ENCODE data around the gene CNIH4.
A peak's percentile ranks its signal among the peaks of the same experiment; 100 is the strongest.
"Not testable (repeated sequence)": the region's sequence is repeated elsewhere in the genome, so short reads cannot be mapped to it uniquely, and the experiment has no call there.

CNIH4 gene

GRCh38 chr1:224349716-224350115 is 7.0 kb upstream of the CNIH4 start:
- DNase-seq (ENCODE audit: low read depth), result not testable (repeated sequence)

GRCh38 chr1:224352436-224353085 is 4.1 kb upstream of the CNIH4 start:
- DNase-seq (ENCODE audit: low read depth), result not testable (repeated sequence)

DNA sequence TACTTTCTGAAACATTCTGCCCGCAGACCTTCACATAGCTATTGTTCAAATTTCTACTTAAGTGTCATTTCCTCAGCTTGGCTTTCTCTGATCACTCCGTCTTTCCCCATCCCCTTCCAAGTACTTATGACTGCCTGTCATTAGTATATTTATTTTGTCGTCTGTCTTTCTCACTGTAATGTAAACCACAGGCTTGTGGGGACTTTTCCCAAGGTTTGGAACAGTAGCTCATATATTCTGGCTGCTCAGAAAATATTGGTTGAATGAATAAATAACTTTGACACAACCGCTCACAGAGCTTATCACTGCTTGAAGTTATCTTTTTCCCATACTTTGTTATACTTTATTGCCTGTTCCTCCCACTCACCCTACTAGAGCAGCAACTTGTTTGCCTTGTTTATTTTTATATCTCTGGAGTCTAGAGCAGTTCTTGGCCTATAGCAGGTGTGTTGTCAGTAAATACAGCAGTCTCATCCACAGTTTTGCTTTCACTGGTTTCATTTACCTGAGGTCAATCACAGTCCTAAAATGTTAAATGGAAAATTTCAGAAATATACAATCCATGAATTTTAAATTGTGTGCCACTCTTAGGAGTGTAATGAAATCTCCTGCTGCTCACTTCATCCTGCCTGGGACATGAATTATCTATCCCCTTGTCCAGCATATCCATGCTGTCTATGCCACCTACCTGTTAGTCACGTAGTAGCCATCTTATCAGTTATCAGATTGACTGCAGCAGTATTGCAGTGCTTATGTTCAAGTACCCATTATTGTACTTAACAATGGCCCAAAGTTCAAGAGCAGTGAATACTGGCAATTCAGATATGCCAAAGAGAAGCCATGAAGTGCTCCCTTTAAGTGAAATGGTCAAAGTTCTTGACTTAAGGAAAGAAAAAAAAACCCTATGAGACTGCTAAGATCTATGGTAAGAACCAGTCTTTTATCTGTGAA is 2.4 kb upstream of the CNIH4 start:
- no peak for DNase-seq (ENCODE audit: low read depth)

- no peak for DNase-seq (ENCODE audit: low read depth)
These were observed 996 bp downstream of the CNIH4 start for GRCh38 chr1:224357626-224358124.

GRCh38 chr1:224358237-224358636 is 1.6 kb downstream of the CNIH4 start:
- no peak for DNase-seq (ENCODE audit: low read depth)

GRCh38 chr1:224359207-224359606 is 2.5 kb downstream of the CNIH4 start:
- no peak for DNase-seq (ENCODE audit: low read depth)

GRCh38 chr1:224368409-224368808 is 11.7 kb downstream of the CNIH4 start:
- DNase-seq (ENCODE audit: low read depth), result no peak

GRCh38 chr1:224373008-224373590 is 16.4 kb downstream of the CNIH4 start:
- DNase-seq (ENCODE audit: low read depth), result no peak

DNA sequence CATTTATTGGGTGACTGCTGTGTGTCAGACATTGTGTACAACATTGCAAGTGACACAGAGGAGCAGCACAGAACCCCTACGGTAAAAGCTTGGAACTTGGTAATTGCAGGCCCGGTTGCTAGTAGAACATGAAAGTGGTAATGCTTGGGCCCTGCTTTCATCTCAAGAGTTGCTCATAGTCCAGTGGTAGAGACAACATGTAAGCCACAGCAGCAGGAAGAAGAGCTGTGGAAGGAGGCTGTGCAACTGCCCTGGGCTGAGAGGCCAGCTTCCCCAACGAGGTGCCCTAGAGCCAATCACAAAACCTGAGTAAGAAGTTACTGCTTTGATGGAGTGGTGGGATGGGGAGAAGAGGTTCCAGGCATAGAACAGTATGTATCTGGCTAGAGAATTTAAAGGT is 18.4 kb downstream of the CNIH4 start:
- no peak for DNase-seq (ENCODE audit: low read depth)

GRCh38 chr1:224377676-224378006 is 21.0 kb downstream of the CNIH4 start:
- no peak for DNase-seq (ENCODE audit: low read depth)

DNA sequence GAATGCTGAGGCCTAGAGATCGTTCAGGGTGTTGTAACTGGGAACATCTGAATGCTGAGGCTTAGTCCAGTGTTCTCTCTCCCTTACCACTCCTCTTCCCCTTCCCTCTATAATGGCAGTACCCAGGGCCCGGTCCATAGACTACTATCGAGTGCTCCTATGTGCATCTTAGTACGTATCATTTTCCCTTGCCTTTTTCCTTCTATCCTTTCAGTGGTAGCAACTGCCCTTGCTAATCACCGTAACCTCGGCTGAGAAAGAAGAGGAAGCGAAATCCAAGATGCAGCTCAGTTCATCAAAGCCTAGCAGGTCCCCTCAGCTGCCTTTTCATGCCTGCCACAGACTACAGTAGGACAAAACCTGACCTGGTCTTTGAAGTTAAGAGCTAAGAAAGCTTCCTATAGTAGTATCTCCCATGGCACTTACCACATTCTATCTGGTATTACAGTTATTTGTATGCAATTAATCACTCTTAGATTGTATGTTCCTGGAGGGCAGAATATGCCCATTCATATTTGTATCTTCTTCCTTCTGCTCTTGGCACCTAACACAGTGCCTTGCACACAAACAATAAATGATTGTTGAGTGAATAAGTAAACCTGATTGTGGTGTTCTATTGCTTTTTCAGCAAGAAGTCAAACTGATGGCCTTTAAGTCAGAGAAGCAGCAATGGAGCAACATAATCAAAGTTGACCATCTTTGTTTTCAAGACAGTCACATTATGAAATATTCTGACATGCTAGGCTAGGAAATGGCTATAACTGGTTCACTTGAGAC is 22.4 kb downstream of the CNIH4 start:
- DNase-seq (ENCODE audit: low read depth), result no peak

DNA sequence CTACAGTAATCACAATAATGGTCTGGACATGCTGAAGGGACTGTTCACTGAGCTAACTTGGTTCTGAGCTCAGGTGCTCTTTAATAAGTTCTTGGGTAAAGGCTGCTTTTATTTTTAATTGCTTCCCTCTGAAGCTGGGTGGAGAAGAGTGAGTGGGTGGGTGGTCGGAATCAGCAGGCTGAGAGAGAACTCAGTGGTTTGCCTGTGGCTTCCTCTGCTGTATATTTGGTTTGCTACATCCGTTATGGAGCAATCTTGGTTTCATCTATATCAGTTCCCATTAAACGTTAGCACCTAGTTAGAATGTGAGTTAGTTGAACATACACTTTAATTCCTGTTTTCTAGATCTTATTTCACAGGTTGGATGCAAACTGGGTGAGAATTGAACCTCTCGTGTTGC is 23.3 kb downstream of the CNIH4 start:
- DNase-seq (ENCODE audit: low read depth), result peak; percentile 17

- DNase-seq (ENCODE audit: low read depth), result no peak
These were observed 25.3 kb downstream of the CNIH4 start for GRCh38 chr1:224381880-224382548.

DNA sequence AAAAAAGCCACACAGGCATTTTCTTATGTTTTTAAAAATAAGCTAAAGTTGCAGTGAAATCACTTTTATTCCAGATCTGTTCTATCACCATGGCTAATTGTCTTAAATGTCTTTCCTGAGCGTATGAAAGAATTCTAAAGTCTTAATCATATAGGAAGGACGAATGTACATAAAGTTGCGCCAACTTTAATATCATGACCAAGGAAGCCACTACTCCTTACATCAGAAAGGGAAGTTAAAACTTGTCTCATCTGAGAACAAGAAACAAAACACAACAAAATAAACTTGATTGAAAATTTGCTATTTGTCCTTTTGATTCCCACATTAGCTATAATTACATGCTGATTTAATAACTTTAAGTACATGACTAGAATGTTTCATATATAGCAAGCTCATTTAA is 26.5 kb downstream of the CNIH4 start:
- DNase-seq (ENCODE audit: low read depth), result no peak

DNA sequence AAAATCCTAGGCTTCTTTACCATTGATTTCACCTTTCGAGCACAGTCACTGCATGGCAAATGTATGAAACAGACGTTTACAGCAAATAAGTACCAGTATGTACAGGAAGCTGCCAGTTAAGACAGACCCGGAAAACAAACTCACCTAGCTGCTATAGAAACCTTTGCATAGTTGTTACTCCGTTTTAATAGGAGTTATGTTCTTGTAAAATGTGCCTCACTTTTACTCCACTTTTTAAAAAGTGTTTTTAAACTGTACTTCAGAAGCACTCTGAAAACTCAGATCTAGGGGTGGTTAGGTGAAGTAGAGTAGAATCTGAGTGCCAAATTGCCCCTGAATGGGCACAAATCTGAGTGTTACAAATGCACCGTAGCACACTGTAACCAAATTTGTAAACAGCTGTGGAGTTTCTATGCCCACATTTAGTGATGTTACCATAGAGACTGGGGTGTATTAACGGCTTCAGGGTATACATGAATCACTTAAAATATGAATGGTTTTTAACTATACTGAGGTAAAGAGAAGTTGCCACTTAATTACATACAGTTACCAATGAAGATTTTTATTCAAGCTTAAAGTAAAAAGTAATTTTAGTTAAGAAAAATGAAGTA is 30.7 kb downstream of the CNIH4 start:
- no peak for DNase-seq (ENCODE audit: low read depth)

DNA sequence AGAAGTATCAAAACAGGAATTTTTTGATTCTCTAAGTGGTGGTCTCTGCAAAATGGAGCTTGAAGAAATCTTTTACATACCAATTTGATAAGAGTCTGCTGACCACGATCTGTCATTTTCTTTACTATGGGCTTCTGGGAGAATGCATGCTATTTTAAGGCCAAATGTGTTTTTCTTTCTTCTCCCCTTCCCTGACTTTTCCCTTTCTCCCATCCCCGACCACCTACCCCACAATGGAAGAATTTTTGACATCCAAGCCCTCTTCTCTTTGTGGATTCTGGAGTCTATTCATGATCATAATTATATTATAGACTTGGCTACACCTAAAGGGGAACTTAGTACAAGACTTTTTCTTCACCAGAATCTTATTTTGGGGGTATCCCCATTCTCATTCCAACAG is 31.3 kb downstream of the CNIH4 start:
- DNase-seq (ENCODE audit: low read depth), result no peak

DNA sequence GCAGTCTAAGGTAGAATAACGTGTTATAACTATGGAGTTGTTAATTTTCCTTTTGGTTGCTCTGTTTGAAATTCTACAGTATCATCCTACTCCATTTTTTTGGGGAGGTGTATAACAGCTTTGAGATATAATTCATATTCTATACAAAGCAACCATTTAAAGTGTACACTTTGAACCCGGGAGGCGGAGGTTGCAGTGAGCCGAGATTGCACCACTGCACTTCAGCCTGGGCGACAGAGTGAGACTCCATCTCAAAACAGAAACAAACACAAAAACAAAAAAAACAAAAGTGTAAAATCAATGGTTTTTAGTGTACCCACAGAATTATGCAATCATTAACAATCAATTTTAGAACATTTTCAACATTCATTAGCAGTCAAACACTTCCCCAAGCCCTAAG is 33.8 kb downstream of the CNIH4 start:
- DNase-seq (ENCODE audit: low read depth), result no peak

GRCh38 chr1:224392411-224393249 is 36.0 kb downstream of the CNIH4 start:
- no peak for DNase-seq (ENCODE audit: low read depth)

DNA sequence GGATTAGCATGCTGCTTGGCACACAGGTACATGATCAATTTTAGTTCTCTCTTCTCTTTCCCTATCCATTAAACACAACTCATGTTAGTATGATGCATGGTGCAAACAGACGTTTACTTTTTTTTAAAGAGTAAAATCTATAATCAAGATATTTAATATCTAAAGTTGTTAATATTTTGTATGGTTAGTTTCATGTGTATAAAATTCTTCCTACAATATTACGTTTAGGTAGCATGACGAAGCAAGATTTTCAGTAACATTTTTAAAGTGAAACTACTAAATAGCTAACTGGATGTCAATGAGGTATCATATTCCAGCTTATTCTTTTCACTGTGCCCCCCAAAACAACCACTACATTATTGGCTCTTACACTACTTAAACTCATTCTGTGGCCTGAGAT is 36.6 kb downstream of the CNIH4 start:
- no peak for DNase-seq (ENCODE audit: low read depth)

GRCh38 chr1:224399887-224400286 is 43.2 kb downstream of the CNIH4 start:
- no peak for DNase-seq (ENCODE audit: low read depth)
